SH-SY5Y (cell line): Measurements from ENCODE around the gene SELENOM.

Source experiments
- GATA2 ChIP-seq: IDR thresholded peaks from 2 replicates; pipeline ENCODE4 v1.6.1; 2011; ENCODE audit warnings: mild to moderate bottlenecking, low read depth, low read length
- GATA3 ChIP-seq: IDR thresholded peaks from 2 replicates; pipeline ENCODE4 v1.6.1; 2011; ENCODE audit warnings: low read depth, mild to moderate bottlenecking, low read length, moderate library complexity

DNA sequence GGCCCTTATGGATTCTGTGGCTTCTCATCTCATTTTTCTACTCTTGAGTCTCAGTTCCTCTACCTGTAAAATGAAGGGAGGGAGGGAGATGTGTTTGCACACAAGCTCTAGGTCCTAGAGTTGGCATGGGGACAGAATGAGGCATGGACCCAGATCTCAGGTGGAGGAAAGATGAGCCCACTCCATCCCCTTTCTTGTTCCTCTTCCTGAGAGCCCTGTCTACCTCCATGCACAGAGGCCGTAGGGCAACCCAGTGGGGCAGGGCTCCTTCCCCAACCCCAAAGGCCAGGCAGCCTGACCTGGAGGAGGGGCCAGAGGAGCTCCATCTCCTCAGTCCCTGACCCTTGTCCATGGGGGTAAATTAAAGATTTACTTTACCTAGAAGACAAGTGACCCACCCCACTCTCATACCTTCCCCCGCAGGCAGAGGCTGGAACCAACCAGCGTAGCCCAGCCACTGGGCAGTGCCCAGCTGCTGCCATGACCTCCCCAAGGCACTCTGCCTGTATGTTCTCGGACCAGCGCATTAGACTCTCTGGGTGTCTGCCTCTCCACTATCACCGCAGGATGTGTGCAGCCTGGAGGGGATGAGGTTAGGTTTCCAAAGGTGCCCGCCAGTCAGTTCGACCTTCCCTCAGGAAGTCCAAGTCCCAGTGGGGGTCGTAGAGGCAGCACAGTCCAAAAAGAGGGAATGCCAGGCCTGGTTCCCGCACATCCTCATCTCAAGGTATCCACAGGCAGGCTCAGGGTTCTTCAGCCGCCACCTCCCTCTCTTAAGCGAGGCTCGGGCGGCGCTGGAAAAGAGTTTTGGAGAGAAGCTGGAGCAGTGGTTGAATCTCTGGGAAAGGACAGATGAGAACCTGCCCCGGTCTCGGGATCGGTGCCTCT, 23.2 kb downstream of the SELENOM start:
- TF ChIP-seq GATA2 (no peak), GATA3 (no peak)
